Measurements from ENCODE around the gene EVL.

Gene EVL

DNA sequence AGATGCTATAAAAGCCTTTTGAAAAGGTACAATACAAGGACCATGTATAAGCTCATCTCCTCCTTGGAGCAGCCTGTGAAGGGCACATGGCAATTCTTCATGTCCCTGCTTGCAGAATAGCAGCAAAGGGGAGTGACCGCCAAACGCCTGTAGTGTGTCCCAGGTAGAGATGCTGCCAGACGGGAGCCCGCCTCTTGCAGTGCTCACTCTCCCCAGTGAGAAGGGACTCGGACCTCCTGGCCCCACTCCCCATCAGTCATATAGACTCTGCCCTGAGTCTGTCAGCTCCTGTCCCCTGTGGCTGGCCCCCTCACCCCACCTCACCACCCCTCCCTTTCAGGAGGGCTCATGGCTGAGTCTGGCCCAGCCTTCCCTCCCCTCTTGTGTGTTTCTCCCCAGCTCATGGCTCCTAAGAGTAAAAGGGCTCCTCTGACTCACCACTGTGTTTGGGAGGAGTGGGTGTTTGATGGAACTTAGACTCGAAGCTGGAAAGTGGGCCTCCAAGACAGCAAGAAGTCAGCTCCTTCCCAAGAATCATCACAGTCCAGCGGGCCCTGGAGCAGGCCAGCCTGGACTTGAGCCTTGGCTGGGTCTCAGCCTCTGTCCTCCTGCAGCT, 53.3 kb downstream of the EVL start:
- Histone ChIP-seq H3F3A (ENCODE audit: low read depth) (no peaks in the 10 kb centered on the region), H3K36me3 (ENCODE audit: insufficient read depth, low read length) (peaks cover 96% of the 10 kb centered on the region; the same call in 1 of the 2 replicates), H3K9ac (ENCODE audit: low read depth, low read length, poor library complexity, severe bottlenecking) (no peak overlapping the region), H3K9me2 (replicated peaks; ENCODE audit: low read depth, low read length) (no peaks in the 10 kb centered on the region), H3K9me3 (ENCODE audit: insufficient read depth, low read depth, low read length) (no peaks in the 10 kb centered on the region), H4K20me1 (ENCODE audit: insufficient read depth, low read length, poor library complexity, severe bottlenecking) (no peaks in the 10 kb centered on the region), H3K4me1 (ENCODE audit: insufficient read depth, low read length, poor library complexity, severe bottlenecking) (no peaks in the 10 kb centered on the region), H2AFZ (ENCODE audit: low read length) (no peak overlapping the region), H3K27me3 (ENCODE audit: insufficient read depth, low read length, poor library complexity, severe bottlenecking) (no peaks in the 10 kb centered on the region), H3K79me2 (ENCODE audit: insufficient read depth, low read length) (peaks cover 24% of the 10 kb centered on the region; the same call in 1 of the 2 replicates), H3K4me2 (ENCODE audit: low read depth, low read length, poor library complexity, severe bottlenecking) (no peak overlapping the region), H3K4me3 (ENCODE audit: low read length, poor library complexity, severe bottlenecking) (no peak overlapping the region)
- TF ChIP-seq, protein P1, sequence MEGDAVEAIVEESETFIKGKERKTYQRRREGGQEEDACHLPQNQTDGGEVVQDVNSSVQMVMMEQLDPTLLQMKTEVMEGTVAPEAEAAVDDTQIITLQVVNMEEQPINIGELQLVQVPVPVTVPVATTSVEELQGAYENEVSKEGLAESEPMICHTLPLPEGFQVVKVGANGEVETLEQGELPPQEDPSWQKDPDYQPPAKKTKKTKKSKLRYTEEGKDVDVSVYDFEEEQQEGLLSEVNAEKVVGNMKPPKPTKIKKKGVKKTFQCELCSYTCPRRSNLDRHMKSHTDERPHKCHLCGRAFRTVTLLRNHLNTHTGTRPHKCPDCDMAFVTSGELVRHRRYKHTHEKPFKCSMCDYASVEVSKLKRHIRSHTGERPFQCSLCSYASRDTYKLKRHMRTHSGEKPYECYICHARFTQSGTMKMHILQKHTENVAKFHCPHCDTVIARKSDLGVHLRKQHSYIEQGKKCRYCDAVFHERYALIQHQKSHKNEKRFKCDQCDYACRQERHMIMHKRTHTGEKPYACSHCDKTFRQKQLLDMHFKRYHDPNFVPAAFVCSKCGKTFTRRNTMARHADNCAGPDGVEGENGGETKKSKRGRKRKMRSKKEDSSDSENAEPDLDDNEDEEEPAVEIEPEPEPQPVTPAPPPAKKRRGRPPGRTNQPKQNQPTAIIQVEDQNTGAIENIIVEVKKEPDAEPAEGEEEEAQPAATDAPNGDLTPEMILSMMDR (conservative IDR thresholded peaks at IDR 0.05; ENCODE audit: low read length), result no peak
- TF ChIP-seq EZH2phosphoT487 (IDR thresholded peaks at IDR 0.05; ENCODE audit: borderline replicate concordance), result no peak

DNA sequence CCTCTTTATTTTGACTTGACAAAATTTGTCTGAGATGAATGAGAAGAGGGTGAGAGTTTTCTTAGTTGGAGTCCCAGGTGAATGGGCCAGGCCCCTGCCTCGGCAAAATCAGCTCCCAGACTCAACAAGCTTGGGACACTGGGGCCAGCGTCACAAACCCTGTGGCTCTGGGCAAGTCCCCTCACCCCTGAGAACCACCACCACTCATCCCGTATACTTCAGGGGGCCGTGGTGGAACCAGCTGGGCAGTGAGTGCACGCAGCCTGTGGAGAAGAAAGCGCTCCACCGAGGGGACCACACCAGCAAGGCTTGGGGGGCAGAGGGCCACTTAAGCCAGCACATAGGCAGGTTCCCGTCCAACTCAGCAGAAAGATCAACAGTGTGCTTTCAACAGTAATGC, 54.0 kb downstream of the EVL start:
- no peaks in the 10 kb centered on the region for H4K20me1 ChIP-seq (ENCODE audit: insufficient read depth, low read length, poor library complexity, severe bottlenecking)
- H3K4me3 ChIP-seq (ENCODE audit: low read length, poor library complexity, severe bottlenecking), result no peak overlapping the region
- H3K79me2 ChIP-seq (ENCODE audit: insufficient read depth, low read length), result peaks cover 17% of the 10 kb centered on the region; the same call in 1 of the 2 replicates
- no peaks in the 10 kb centered on the region for H3K27me3 ChIP-seq (ENCODE audit: insufficient read depth, low read length, poor library complexity, severe bottlenecking)
- no peaks in the 10 kb centered on the region for H3K9me3 ChIP-seq (ENCODE audit: insufficient read depth, low read depth, low read length)
- no peaks in the 10 kb centered on the region for H3F3A ChIP-seq (ENCODE audit: low read depth)
- H3K36me3 ChIP-seq (ENCODE audit: insufficient read depth, low read length), result peaks cover 96% of the 10 kb centered on the region; the same call in 1 of the 2 replicates
- TF ChIP-seq, protein P1 (conservative IDR thresholded peaks at IDR 0.05; ENCODE audit: low read length), result no peak
- TF ChIP-seq EZH2phosphoT487 (IDR thresholded peaks at IDR 0.05; ENCODE audit: borderline replicate concordance), result no peak
- H3K4me1 ChIP-seq (ENCODE audit: insufficient read depth, low read length, poor library complexity, severe bottlenecking), result no peaks in the 10 kb centered on the region
- no peak overlapping the region for H3K4me2 ChIP-seq (ENCODE audit: low read depth, low read length, poor library complexity, severe bottlenecking)
- no peak overlapping the region for H3K9ac ChIP-seq (ENCODE audit: low read depth, low read length, poor library complexity, severe bottlenecking)
- no peak overlapping the region for H2AFZ ChIP-seq (ENCODE audit: low read length)
- no peaks in the 10 kb centered on the region for H3K9me2 ChIP-seq (replicated peaks; ENCODE audit: low read depth, low read length)

DNA sequence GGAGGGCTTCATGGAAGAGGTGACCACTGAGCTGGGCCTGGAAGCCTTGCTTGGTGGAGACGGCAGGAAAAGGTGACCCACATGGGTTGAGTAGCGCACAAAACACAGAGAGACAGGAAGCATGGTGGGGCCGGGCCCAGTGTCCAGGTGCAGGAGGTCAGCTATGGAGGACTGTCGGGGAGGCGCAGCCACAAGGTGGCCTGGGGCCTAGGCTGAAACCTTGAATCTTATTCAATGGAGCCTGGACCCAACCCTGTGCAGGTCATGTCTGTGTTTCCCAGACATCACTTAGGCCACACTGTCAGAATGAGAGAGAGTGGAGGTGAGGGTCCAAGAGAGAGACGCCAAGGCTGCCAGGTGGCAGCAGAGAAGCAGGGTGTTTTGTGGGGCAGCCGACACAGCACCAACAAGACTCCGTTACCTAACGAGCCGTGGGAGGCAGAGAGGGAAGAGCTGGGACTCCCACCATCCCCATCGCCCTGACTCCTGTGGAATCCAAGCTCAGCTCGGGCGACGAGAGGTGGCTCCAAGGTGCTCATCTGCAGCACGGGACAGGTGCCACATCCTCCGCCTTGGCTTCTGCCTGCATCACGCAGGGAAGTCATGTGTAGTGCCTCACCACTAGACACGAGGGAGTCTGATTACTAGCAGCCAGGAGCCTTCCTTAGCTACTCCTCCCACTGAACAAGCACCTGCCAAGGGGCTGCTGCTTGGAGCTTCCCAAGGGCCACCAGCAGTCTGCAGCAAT, 55.5 kb downstream of the EVL start:
- no peaks in the 10 kb centered on the region for H4K20me1 ChIP-seq (ENCODE audit: insufficient read depth, low read length, poor library complexity, severe bottlenecking)
- no peak overlapping the region for H3K4me2 ChIP-seq (ENCODE audit: low read depth, low read length, poor library complexity, severe bottlenecking)
- H3K9me3 ChIP-seq (ENCODE audit: insufficient read depth, low read depth, low read length), result no peaks in the 10 kb centered on the region
- H3K4me1 ChIP-seq (ENCODE audit: insufficient read depth, low read length, poor library complexity, severe bottlenecking), result no peaks in the 10 kb centered on the region
- no peak overlapping the region for H3K9ac ChIP-seq (ENCODE audit: low read depth, low read length, poor library complexity, severe bottlenecking)
- H3K36me3 ChIP-seq (ENCODE audit: insufficient read depth, low read length), result peaks cover 98% of the 10 kb centered on the region; the same call in 1 of the 2 replicates
- no peak overlapping the region for H3K4me3 ChIP-seq (ENCODE audit: low read length, poor library complexity, severe bottlenecking)
- no peak overlapping the region for H2AFZ ChIP-seq (ENCODE audit: low read length)
- TF ChIP-seq EZH2phosphoT487 (IDR thresholded peaks at IDR 0.05; ENCODE audit: borderline replicate concordance), result no peak
- TF ChIP-seq, protein P1 (conservative IDR thresholded peaks at IDR 0.05; ENCODE audit: low read length), result no peak
- H3K9me2 ChIP-seq (replicated peaks; ENCODE audit: low read depth, low read length), result no peaks in the 10 kb centered on the region
- peaks cover 4% of the 10 kb centered on the region; the same call in 1 of the 2 replicates for H3K79me2 ChIP-seq (ENCODE audit: insufficient read depth, low read length)
- no peaks in the 10 kb centered on the region for H3K27me3 ChIP-seq (ENCODE audit: insufficient read depth, low read length, poor library complexity, severe bottlenecking)
- no peaks in the 10 kb centered on the region for H3F3A ChIP-seq (ENCODE audit: low read depth)

Measured in Loucy (cell line).